Measurements from ENCODE around the gene GCAT. TPM values are rescaled to one million over a fixed set of nuclear protein-coding genes. Genes with fewer than 3 reads are reported as not detected.

Gene GCAT
- total and polyA plus RNA-seq, 9 of the 15 experiments (the other 6 are each of a cell fraction or from before 2014, with no cell fraction given): 1.9 to 69.9 (median 26.4) TPM

- TF ChIP-seq ZNF143 (CRISPR knock-in tag; IDR thresholded peaks at IDR 0.05) (no peak), ZFP91 (CRISPR knock-in tag; IDR thresholded peaks at IDR 0.05) (no peak), HDAC1 (IDR thresholded peaks at IDR 0.05) (peak in 1 of 2 experiments; percentile 73; a peak in 2 of 4 replicates), ZNF398 (CRISPR knock-in tag; IDR thresholded peaks at IDR 0.05) (no peak), ARID1B (IDR thresholded peaks at IDR 0.05) (peak; percentile 99), HDAC2 (IDR thresholded peaks at IDR 0.05) (0 out of 2 replicates have a peak, but pooled peaks have one; percentile 61), CREB5 (CRISPR knock-in tag; IDR thresholded peaks at IDR 0.05) (no peak), ZNF24 (IDR thresholded peaks at IDR 0.05) (peak; percentile 27; the same call in 1 of the 2 replicates), EHMT2 (IDR thresholded peaks at IDR 0.05) (no peak), ADNP (tag; IDR thresholded peaks at IDR 0.05) (0 out of 2 replicates have a peak, but pooled peaks have one; percentile 26), ARNT (IDR thresholded peaks at IDR 0.05) (peak; percentile 49 to 95; a peak in 2 of 4 replicates), MAZ (CRISPR knock-in tag; conservative IDR thresholded peaks at IDR 0.05 in 1 of 2, IDR thresholded peaks at IDR 0.05 in 1 of 2) (peak; percentile 31 to 65; a peak in 3 of 4 replicates), TCF3 (CRISPR knock-in tag; IDR thresholded peaks at IDR 0.05) (peak; percentile 96), MBD2 (IDR thresholded peaks at IDR 0.05; ENCODE audit: borderline replicate concordance, low read depth) (peak; percentile 72), BCOR (IDR thresholded peaks at IDR 0.05) (peak; percentile 79), KLF13 (tag; IDR thresholded peaks at IDR 0.05; ENCODE audit: borderline replicate concordance, low read depth) (no peak), LARP7 (IDR thresholded peaks at IDR 0.05) (0 out of 2 replicates have a peak, but pooled peaks have one; percentile 26), CBX5 (IDR thresholded peaks at IDR 0.05; ENCODE audit: borderline replicate concordance, low read depth) (no peak), PHB2 (IDR thresholded peaks at IDR 0.05; ENCODE audit: low read depth) (peak; percentile 80), ATF1 (CRISPR knock-in tag; IDR thresholded peaks at IDR 0.05) (no peak), ATF1 (tag; IDR thresholded peaks at IDR 0.05) (peak; percentile 68), NCOR1 (IDR thresholded peaks at IDR 0.05) (peak; percentile 95), COPS2 (conservative IDR thresholded peaks at IDR 0.05) (no peak), FOXP1 (CRISPR knock-in tag; IDR thresholded peaks at IDR 0.05) (0 out of 2 replicates have a peak, but pooled peaks have one; percentile 39), FOSL1 (tag; conservative IDR thresholded peaks at IDR 0.05) (peak; percentile 75), NCOA1 (IDR thresholded peaks at IDR 0.05; ENCODE audit: low read depth) (peak; percentile 90), HNRNPH1 (optimal IDR thresholded peaks at IDR 0.05; ENCODE audit: low read depth, low read length) (no peak), BHLHE40 (IDR thresholded peaks at IDR 0.05; ENCODE audit: low read length) (peak; percentile 67), PML (IDR thresholded peaks at IDR 0.05; ENCODE audit: low read length) (peak; percentile 84), ZKSCAN8 (CRISPR knock-in tag; IDR thresholded peaks at IDR 0.05) (peak; percentile 38; the same call in 1 of the 2 replicates)
These were observed 4.5 kb upstream of the GCAT start (continued) for GRCh38 chr22:37803195-37803638.
